HS-27A (cell line): ENCODE data around the gene OGFR.
"Not testable (repeated sequence)": the region's sequence is repeated elsewhere in the genome, so short reads cannot be mapped to it uniquely, and the experiment has no call there.

Experiments
- DNase-seq: peaks from one replicate; pipeline ENCODE4 v3.0.0-alpha.2; 2012; ENCODE audit warnings: low read depth, missing footprints

Gene OGFR

GRCh38 chr20:62839816-62840215 is 35.2 kb downstream of the OGFR start:
- no peak for DNase-seq

GRCh38 chr20:62840244-62841197 is 35.9 kb downstream of the OGFR start:
- DNase-seq = no peak

- no peak for DNase-seq
These were observed 37.1 kb downstream of the OGFR start for GRCh38 chr20:62841705-62842212.

- DNase-seq = no peak
These were observed 39.0 kb downstream of the OGFR start for GRCh38 chr20:62843656-62844055.

DNA sequence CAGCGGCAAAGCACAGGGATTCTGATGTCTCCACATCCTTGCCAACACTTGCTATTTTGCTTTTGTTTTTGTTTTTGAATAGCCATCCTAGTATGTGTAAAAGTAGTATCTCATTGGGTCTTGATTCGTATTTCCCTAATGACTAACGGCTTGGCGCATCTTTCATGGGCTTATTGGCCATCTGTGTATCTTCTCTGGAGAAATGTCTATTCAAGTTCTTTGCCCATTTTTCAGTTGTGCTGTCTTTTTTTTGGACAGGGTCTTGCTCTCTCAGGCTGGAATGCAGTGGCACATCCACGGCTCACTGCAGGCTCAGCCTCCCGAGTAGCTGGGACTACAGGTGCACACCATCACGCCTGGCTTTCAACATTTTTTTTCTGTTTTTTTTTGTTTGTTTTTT is 39.5 kb downstream of the OGFR start:
- DNase-seq = no peak

DNA sequence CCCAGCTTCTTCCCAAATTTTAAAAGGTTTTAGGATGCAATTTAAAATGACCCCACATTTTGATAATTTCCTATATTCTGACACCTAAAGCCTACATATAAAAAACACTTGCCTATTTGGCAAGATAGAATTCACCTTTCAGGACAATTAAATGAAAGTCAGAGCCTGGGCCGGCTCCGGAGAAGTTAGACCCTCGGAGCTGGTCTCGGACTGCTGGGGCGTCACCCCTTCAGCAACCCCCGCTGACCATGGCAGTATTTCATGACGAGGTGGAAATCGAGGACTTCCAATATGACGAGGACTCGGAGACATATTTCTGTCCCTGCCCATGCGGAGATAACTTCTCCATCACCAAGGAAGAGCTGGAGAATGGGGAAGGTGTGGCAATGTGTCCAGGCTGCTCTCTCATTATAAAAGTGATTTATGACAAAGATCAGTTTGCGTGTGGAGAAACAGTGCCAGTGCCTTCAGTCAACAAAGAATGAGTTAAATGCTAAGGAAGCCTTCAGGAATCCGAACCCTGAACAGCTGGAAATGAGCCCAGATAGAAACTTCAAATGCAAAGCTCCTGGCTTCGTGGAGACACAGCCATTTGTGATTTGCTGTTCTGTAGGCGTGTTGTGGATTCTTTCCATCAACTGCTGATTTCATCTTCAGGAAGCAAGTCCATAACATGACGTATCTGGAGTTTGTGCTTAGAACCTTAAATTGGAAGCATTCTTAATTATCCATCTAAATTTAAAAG is 41.0 kb downstream of the OGFR start:
- no peak for DNase-seq

DNA sequence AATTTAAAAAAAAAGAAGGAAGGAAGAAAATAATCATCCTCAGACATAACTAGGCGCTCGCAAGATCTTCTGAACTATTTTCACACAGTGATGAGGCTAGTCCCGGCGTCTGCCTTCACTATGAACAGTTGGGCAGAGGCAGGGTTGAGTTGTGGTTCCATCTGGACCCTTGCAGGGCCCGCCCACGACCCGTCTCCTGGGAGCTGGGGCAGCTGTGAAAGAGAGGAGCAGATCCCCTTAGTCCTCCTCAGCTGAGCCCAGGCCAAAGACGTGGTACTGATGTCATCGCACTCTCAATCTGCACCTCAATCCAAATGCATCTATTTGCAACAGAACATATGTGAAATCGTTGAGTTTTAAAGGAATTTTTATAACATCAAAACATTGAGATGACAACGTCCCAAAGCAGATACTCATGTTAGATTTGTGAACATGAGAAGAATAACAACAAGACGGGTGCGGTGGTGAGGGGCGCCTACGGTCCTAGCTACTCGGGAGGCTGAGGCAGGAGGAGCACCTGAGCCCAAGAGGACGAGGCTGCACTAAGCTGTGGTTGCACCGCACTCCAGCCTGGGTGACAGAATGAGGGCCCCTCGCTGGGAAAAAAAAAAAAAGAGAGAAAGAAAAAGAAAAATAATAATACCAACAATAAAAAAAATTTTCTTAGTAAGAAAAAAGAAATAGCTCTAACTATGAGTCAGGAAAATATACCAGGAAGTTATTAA is 41.7 kb downstream of the OGFR start:
- DNase-seq = no peak

DNA sequence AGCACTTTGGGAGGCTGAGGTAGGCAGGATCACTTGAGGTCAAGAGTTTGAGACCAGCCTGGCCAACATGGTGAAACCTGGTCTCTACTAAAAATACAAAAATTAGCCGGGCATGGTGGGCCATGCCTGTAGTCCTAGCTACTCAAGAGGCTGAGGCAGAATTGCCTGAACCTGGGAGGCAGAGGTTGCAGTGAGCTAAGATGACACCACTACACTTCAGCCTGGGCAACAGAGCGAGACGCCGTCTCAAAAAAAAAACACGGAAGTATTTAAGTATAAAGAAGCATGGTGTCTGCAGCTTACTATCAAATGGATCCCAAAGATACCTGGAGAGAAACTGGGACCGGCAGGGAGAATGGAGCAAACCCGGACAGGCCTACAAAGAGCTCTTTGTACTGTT is 44.3 kb downstream of the OGFR start:
- not testable (repeated sequence) for DNase-seq

GRCh38 chr20:62849431-62849830 is 44.8 kb downstream of the OGFR start:
- DNase-seq = no peak

DNA sequence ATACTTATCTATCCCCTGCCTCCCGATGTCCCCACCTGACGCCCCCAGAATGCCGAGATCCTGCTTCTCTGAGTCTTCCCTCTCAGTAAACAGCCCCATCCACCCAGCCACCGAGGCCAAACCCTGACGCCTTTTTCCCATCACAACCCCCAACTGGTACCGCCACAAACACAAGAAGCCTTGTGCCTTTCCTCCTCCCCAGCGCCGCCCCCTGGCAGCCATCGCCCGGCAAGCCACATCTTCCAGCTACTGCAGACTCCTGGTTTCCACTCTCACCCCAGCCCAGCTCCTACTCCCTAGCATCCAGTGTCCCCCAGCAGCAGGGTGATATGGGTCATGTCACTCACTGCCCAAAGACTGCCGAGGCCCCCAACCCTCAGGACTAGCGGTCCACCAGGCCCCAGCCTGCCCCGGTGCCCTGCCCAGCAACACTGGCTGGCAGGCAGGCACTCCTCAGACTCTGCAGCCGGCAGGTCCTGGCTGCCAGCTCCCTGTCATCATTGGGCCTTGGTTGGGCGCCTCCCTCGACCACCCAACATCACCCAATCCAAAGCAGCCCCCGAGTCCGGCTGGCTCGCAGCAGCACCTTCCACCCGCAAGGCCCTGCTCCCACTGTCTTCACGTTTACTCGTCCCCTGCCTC is 45.8 kb downstream of the OGFR start:
- no peak for DNase-seq

GRCh38 chr20:62852196-62852595 is 47.6 kb downstream of the OGFR start:
- DNase-seq = no peak

DNA sequence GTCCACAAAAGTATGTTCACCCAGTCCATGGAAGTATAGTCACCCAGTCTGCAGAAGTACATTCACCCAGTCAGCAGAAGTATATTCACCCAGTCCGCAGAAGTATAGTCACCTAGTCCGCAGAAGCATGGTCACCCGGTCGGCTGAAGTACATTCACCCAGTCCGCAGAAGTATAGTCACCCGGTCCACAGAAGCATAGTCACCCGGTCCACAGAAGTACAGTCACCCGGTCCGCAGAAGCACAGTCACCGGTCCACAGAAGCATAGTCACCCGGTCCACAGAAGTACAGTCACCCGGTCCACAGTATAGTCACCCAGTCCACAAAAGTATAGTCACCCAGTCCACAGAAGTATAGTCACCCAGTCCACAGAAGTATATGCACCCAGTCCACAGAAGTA is 48.2 kb downstream of the OGFR start:
- no peak for DNase-seq

DNA sequence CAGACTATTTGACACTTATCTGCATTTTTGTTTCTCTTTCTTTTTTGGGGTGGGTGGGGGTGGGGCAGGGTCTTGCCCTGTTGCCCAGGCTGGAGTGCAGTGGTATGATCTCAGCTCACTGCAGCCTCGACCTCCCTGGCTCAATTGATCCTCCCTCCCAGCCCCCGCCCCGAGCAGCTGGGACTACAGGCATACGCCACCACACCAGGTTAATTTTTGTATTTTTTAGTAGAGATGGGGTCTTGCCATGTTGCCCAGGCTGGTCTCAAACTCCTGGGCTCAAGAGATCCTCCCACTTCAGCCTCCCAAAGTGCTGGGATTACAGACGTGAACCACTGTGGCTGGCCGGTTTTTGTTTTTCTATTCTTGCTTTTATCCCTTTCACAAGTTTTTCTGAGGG is 48.7 kb downstream of the OGFR start:
- not testable (repeated sequence) for DNase-seq

- no peak for DNase-seq
These were observed 49.5 kb downstream of the OGFR start for GRCh38 chr20:62854121-62854520.

- no peak for DNase-seq
These were observed 50.5 kb downstream of the OGFR start for GRCh38 chr20:62855120-62855519.

DNA sequence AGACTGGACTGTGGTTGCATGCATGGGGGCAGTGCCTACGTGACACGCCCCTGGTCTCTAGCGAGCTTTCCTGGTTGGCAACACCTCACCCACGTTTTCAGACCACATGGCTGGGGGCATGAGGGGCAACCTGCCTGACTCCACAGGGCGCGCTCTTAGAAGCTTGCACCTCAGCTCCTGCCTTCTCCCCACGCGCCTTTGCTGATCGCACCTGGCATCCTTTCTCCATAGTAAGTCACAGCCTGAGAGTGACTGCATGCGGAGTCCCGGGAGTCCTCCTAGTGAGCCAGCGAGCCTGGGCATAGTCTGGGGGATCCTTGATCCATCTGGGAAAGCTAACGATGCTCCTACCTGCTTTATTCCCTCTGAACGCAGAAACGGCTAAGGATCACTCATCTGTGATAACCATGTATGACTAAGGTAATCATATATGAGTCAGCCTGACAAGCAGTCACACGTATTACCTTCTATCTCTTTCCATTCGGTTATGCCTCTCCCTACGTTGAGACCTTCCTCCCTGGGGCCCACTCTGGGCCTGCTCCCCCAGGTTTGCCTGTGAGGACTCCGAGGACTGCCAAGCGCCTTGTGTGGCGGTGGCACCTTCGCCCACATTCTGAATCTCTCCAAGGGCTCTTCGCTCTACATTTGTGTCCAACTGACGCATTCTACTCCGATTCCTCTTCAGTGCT is 52.4 kb downstream of the OGFR start:
- DNase-seq = no peak

DNA sequence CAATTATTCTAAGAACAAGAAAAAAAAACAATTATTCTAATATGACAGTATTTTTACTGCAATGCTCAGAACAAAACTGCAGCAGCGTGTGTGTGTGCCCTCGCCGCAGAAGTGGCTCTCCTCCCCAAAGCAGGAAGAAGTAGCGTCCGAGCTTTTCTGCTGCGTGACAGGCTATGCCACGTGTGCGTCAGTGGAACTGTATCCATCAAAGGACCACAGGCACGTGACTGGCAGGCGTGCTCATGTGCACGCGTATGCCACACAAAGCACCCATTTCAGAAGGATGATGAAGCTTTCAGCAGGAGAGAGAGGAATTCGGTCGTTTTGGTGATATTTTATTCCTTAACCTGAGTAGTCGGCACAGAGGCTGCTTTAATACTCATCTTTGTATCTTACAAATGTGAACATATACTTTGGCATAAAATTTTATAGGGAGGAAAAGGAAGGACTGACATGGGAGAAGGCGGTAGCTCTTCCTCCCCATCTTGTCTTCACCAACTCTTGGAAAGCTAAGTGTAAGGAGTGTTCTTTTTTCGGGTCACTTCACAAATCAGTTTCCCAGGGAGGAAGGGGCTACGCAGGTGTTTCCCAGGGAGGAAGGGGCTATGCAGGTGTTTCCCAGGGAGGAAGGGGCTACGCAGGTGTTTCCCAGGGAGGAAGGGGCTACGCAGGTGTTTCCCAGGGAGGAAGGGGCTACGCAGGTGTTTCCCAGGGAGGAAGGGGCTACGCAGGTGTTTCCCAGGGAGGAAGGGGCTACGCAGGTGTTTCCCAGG is 53.6 kb downstream of the OGFR start:
- DNase-seq = no peak

- DNase-seq = no peak
These were observed 55.1 kb downstream of the OGFR start for GRCh38 chr20:62859721-62860120.

- DNase-seq = no peak
These were observed 55.8 kb downstream of the OGFR start for GRCh38 chr20:62860391-62860923.
